GM12878 (cell line): ENCODE measurements around the gene OSCP1. TPM values are rescaled to one million over a fixed set of nuclear protein-coding genes. Genes with fewer than 3 reads are reported as not detected.

Experiments used
- BRCA1 ChIP-seq: IDR thresholded peaks from 2 replicates; pipeline ENCODE4 v1.6.1; 2011; ENCODE audit warnings: low read depth, low read length, improper control_type of control experiment
- CBX5 ChIP-seq: sonication (generic); IDR thresholded peaks from 2 replicates; pipeline ENCODE4 v1.6.1; 2016; ENCODE audit warnings: low read depth, moderate library complexity, mild to moderate bottlenecking, inconsistent platforms
- CEBPZ ChIP-seq: fragments of 150-350 bp; IDR thresholded peaks from 2 replicates; pipeline ENCODE4 v1.6.1; 2016; ENCODE audit warnings: low read depth, low read length
- CHD2 ChIP-seq: IDR thresholded peaks from 2 replicates; pipeline ENCODE4 v1.6.1; 2011; ENCODE audit warnings: low read depth, low read length, improper control_type of control experiment, borderline replicate concordance
- CREB1 ChIP-seq: IDR thresholded peaks from 2 replicates; pipeline ENCODE4 v1.6.1; 2012; ENCODE audit warnings: low read depth, mild to moderate bottlenecking, inconsistent platforms
- HCFC1 ChIP-seq: fragments of 150-350 bp; IDR thresholded peaks from 2 replicates; pipeline ENCODE4 v1.6.1; 2014; ENCODE audit warnings: low read length
- HDAC6 ChIP-seq: fragments of 200-600 bp; sonication (generic); IDR thresholded peaks from one replicate; pipeline ENCODE4 v1.8.0; 2017; ENCODE audit warnings: antibody characterized with exemption; ENCODE audit not compliant: unreplicated experiment
- MEF2A ChIP-seq: IDR thresholded peaks from 2 replicates; pipeline ENCODE4 v1.6.1; 2011; ENCODE audit warnings: low read depth, mild to moderate bottlenecking, low read length, moderate library complexity; ENCODE audit not compliant: insufficient read depth
- NRF1 ChIP-seq: conservative IDR thresholded peaks from 2 replicates; pipeline ENCODE4 v1.6.1; 2011; ENCODE audit warnings: mild to moderate bottlenecking, low read depth, low read length, improper control_type of control experiment
- PAX8 ChIP-seq: fragments of 450-650 bp; IDR thresholded peaks from 2 replicates; pipeline ENCODE4 v1.6.1; 2017; ENCODE audit warnings: mild to moderate bottlenecking, moderate library complexity
- RUNX3 ChIP-seq: IDR thresholded peaks from 2 replicates; pipeline ENCODE4 v1.6.1; 2012; ENCODE audit warnings: low read length, inconsistent platforms
- SP1 ChIP-seq: IDR thresholded peaks from one replicate; pipeline ENCODE4 v1.6.1; 2011; ENCODE audit warnings: low read depth, low read length
- TARDBP ChIP-seq: IDR thresholded peaks from 2 replicates; pipeline ENCODE4 v1.6.1; 2016; ENCODE audit warnings: borderline replicate concordance
- TCF3 ChIP-seq: IDR thresholded peaks from 2 replicates; pipeline ENCODE4 v1.6.1; 2012; ENCODE audit warnings: low read depth, mild to moderate bottlenecking, low read length, borderline replicate concordance; ENCODE audit not compliant: insufficient read depth
- TCF7 ChIP-seq: IDR thresholded peaks from 2 replicates; pipeline ENCODE4 v1.6.1; 2014; ENCODE audit warnings: antibody characterized with exemption, borderline replicate concordance
- WRNIP1 ChIP-seq: IDR thresholded peaks from 2 replicates; pipeline ENCODE4 v1.6.1; 2011; ENCODE audit warnings: low read depth, low read length, improper control_type of control experiment, borderline replicate concordance
- YBX1 ChIP-seq: fragments of 450-650 bp; IDR thresholded peaks from 2 replicates; pipeline ENCODE4 v1.6.1; 2016; ENCODE audit warnings: antibody characterized with exemption
- ZBTB33 ChIP-seq: fragments of 450-650 bp; IDR thresholded peaks from 2 replicates; pipeline ENCODE4 v1.6.1; 2017; ENCODE audit warnings: mild to moderate bottlenecking
- ZNF217 ChIP-seq: fragments of 450-650 bp; IDR thresholded peaks from 2 replicates; pipeline ENCODE4 v1.6.1; 2017; ENCODE audit warnings: antibody characterized with exemption, mild to moderate bottlenecking
- ZNF274 ChIP-seq: IDR thresholded peaks from one replicate; pipeline ENCODE4 v1.8.0; 2011; ENCODE audit not compliant: insufficient read length, insufficient read depth
- ZNF622 ChIP-seq: fragments of 450-650 bp; IDR thresholded peaks from 2 replicates; pipeline ENCODE4 v1.6.1; 2017; ENCODE audit warnings: mild to moderate bottlenecking, inconsistent platforms
- ZNF687 ChIP-seq: fragments of 450-650 bp; IDR thresholded peaks from 2 replicates; pipeline ENCODE4 v1.6.1; 2017; ENCODE audit warnings: mild to moderate bottlenecking, moderate library complexity
- ZSCAN29 ChIP-seq: fragments of 450-650 bp; IDR thresholded peaks from 2 replicates; pipeline ENCODE4 v1.6.1; 2017; ENCODE audit warnings: mild to moderate bottlenecking, moderate library complexity
- polyA plus RNA-seq, 11 experiments: library from polyadenylated mRNA; depleted of rRNA in 4 of 11; unstranded in 6 of 11; stranded (reverse) in 5 of 11; fragments of >200 nt; fragmentation: Nextera tagmentation in 4 of 11; fragmentation: Illumina TruSeq in 1 of 11; extraction: Ambion mirVana in 4 of 11; extraction: Trizol in 1 of 11; gene quantifications; 1 replicate in 1 of 11; 2 replicates in 10 of 11; pipeline versions ENCODE4 v1.2.1 to v1.2.3, GENCODE V29; 2011 to 2016; ENCODE audit warnings: inconsistent platforms in 2 of 11, missing spikeins in 2 of 11, low read depth in 1 of 11
- total RNA-seq, 4 experiments: library from RNA; depleted of rRNA in 3 of 4; stranded (reverse); fragments of >200 nt in 3 of 4; fragmentation: Illumina TruSeq in 1 of 4; extraction: Trizol in 1 of 4; gene quantifications; 2 replicates each; pipeline versions ENCODE4 v1.2.1 to v1.2.3, GENCODE V29; 2013 to 2021

OSCP1 gene
- total and polyA plus RNA-seq, 10 of the 15 experiments (the other 5 are each of a cell fraction or from before 2014, with no cell fraction given), result 1.8 to 5.9 (median 3.0) TPM

- no peak for TF ChIP-seq HCFC1
- TF ChIP-seq TARDBP, result no peak
- no peak for TF ChIP-seq NRF1
- TF ChIP-seq PAX8, result no peak
- TF ChIP-seq WRNIP1, result no peak
- no peak for TF ChIP-seq MEF2A
- TF ChIP-seq CHD2, result no peak
- no peak for TF ChIP-seq ZSCAN29
- TF ChIP-seq CEBPZ, result no peak
- 0 out of 2 replicates have a peak, but pooled peaks have one; percentile 38 for TF ChIP-seq ZNF687
- no peak for TF ChIP-seq ZNF622
- no peak for TF ChIP-seq ZBTB33
- TF ChIP-seq HDAC6, result peak; percentile 67
- TF ChIP-seq ZNF274, result no peak
- TF ChIP-seq CBX5, result no peak
- TF ChIP-seq CREB1, result no peak
- no peak for TF ChIP-seq TCF3
- no peak for TF ChIP-seq YBX1
- peak; percentile 82; the same call in 1 of the 2 replicates for TF ChIP-seq ZNF217
- TF ChIP-seq TCF7, result no peak
- TF ChIP-seq BRCA1, result no peak
- no peak for TF ChIP-seq SP1
- peak; percentile 71 for TF ChIP-seq RUNX3
Measured at GRCh38 chr1:36386265-36387140, 63.7 kb downstream of the OSCP1 start (continued).
